H1 (cell line): ENCODE results near the gene DSCAM. TPM values are rescaled to one million over a fixed set of nuclear protein-coding genes. Genes with fewer than 3 reads are reported as not detected.

Source experiments
- CTCF ChIA-PET: fragments of 300-600 bp; sonication (Branson Sonifier 250); formaldehyde crosslinking; loops from one replicate; lab custom pipeline; 2021; ENCODE audit not compliant: partially characterized antibody; lab: Charles Lee
- POLR2A ChIA-PET: fragments of 300-600 bp; sonication (Branson Sonifier 250); formaldehyde crosslinking; loops from one replicate; lab custom pipeline; 2021; ENCODE audit warnings: inconsistent platforms; ENCODE audit not compliant: partially characterized antibody; lab: Charles Lee
- DNase-seq, 2 experiments: peaks; one replicate each; pipeline versions ENCODE4 v3.0.0 to v3.0.0-alpha.2; 2010 to 2022; ENCODE audit warnings: low spot score in 2 of 2, low read depth in 1 of 2, mixed read lengths in 1 of 2
- FAIRE-seq: peaks from 2 replicates; lab custom pipeline; 2011; peaks lifted over from hg19 to GRCh38; lab: Jason Lieb, UNC
- H2AFZ ChIP-seq: 2 replicates; pipeline ENCODE4 v1.8.1; 2012; ENCODE audit warnings: low read length, inconsistent platforms
- H2AK5ac ChIP-seq: 2 replicates; pipeline ENCODE4 v1.6.1; 2013; ENCODE audit warnings: low read depth, low read length
- H2BK120ac ChIP-seq: replicated peaks from 2 replicates; pipeline ENCODE3; 2013; ENCODE audit warnings: low read depth, low read length, inconsistent platforms
- H2BK12ac ChIP-seq: 2 replicates; pipeline ENCODE4 v1.6.1; 2013; ENCODE audit warnings: low read depth, low read length
- H2BK15ac ChIP-seq: 2 replicates; pipeline ENCODE4 v1.6.1; 2013; ENCODE audit warnings: low read length
- H2BK20ac ChIP-seq: 2 replicates; pipeline ENCODE4 v1.6.1; 2013; ENCODE audit warnings: low read length
- H2BK5ac ChIP-seq: 2 replicates; pipeline ENCODE4 v1.6.1; 2013; ENCODE audit warnings: low read depth, low read length
- H3K14ac ChIP-seq: 2 replicates; pipeline ENCODE4 v1.6.1; 2013; ENCODE audit warnings: inconsistent platforms; ENCODE audit not compliant: insufficient read length
- H3K18ac ChIP-seq: 2 replicates; pipeline ENCODE4 v1.6.1; 2013; ENCODE audit warnings: low read length; ENCODE audit errors: extremely low read depth
- H3K23ac ChIP-seq: 2 replicates; pipeline ENCODE4 v1.6.1; 2013; ENCODE audit warnings: inconsistent platforms; ENCODE audit not compliant: insufficient read length
- H3K23me2 ChIP-seq: 2 replicates; pipeline ENCODE4 v1.6.1; 2013; ENCODE audit warnings: low read depth, low read length
- H3K27ac ChIP-seq: 2 replicates; pipeline ENCODE4 v1.6.1; 2011; ENCODE audit warnings: low read depth, low read length, inconsistent platforms
- H3K27me3 ChIP-seq, 4 experiments: replicated peaks in 1 of 4; 1 replicate in 1 of 4; 2 replicates in 3 of 4; pipeline versions ENCODE4 v1.6.1 to v1.8.1; 2011 to 2013; ENCODE audit warnings: low read length in 3 of 4, mild to moderate bottlenecking in 3 of 4, inconsistent platforms in 2 of 4, mixed read lengths in 2 of 4, moderate library complexity in 1 of 4; ENCODE audit not compliant: control insufficient read depth in 3 of 4, insufficient read depth in 3 of 4; ENCODE audit errors: extremely low read depth in 1 of 4
- H3K36me3 ChIP-seq, 4 experiments: 2 replicates each; pipeline versions ENCODE4 v1.6.1 to v1.8.1; 2011 to 2013; ENCODE audit warnings: mild to moderate bottlenecking in 4 of 4, low read length in 3 of 4, moderate library complexity in 2 of 4, control low read depth in 1 of 4, inconsistent platforms in 1 of 4; ENCODE audit not compliant: insufficient read depth in 4 of 4, control insufficient read depth in 2 of 4
- H3K4ac ChIP-seq: replicated peaks from 2 replicates; pipeline ENCODE3; 2013; ENCODE audit warnings: low read length, low read depth, mixed read lengths, inconsistent platforms; ENCODE audit not compliant: insufficient read length
- H3K4me1 ChIP-seq, 4 experiments: replicated peaks in 1 of 4; 1 replicate in 1 of 4; 2 replicates in 3 of 4; pipeline versions ENCODE4 v1.6.1 to v1.8.1; 2011 to 2013; ENCODE audit warnings: low read length in 3 of 4, inconsistent platforms in 2 of 4, mixed read lengths in 1 of 4; ENCODE audit not compliant: insufficient read depth in 4 of 4, control insufficient read depth in 3 of 4
- H3K4me2 ChIP-seq, 2 experiments: 2 replicates each; pipeline versions ENCODE4 v1.6.1 to v1.8.1; 2011 to 2013; ENCODE audit warnings: low read depth in 2 of 2, low read length in 2 of 2, control low read depth in 1 of 2, inconsistent platforms in 1 of 2, mild to moderate bottlenecking in 1 of 2; ENCODE audit not compliant: insufficient read depth in 1 of 2
- H3K4me3 ChIP-seq, 4 experiments: fragments of 200-600, 300-600 bp in 1 of 4; sonication (generic), shearing (Covaris generic), sonication (Bioruptor Twin) in 1 of 4; 2 replicates each; pipeline versions ENCODE4 v1.5.1 to v1.8.1; 2011 to 2016; ENCODE audit warnings: low read length in 4 of 4, low read depth in 3 of 4, control low read depth in 2 of 4, inconsistent platforms in 2 of 4, mild to moderate bottlenecking in 2 of 4, mixed read lengths in 1 of 4, moderate library complexity in 1 of 4; ENCODE audit not compliant: insufficient read depth in 2 of 4; ENCODE audit errors: extremely low read depth in 1 of 4
- H3K56ac ChIP-seq: replicated peaks from 2 replicates; pipeline ENCODE3; 2013; ENCODE audit warnings: low read depth, mild to moderate bottlenecking, mixed read lengths, low read length, inconsistent platforms; ENCODE audit not compliant: insufficient read length
- H3K79me1 ChIP-seq: 2 replicates; pipeline ENCODE4 v1.6.1; 2013; ENCODE audit warnings: low read depth, low read length, control low read depth
- H3K79me2 ChIP-seq, 2 experiments: 2 replicates each; pipeline versions ENCODE4 v1.6.1 to v1.8.1; 2012 to 2013; ENCODE audit warnings: low read length in 2 of 2, mild to moderate bottlenecking in 2 of 2, inconsistent platforms in 1 of 2; ENCODE audit not compliant: insufficient read depth in 2 of 2, control insufficient read depth in 1 of 2
- H3K9ac ChIP-seq, 4 experiments: replicated peaks in 1 of 4; 1 replicate in 1 of 4; 2 replicates in 3 of 4; pipeline versions ENCODE4 v1.6.1 to v1.8.1; 2011 to 2013; ENCODE audit warnings: low read depth in 3 of 4, low read length in 3 of 4, control low read depth in 2 of 4, mild to moderate bottlenecking in 2 of 4, moderate library complexity in 2 of 4, inconsistent platforms in 1 of 4; ENCODE audit errors: extremely low read depth in 1 of 4
- H3K9me3 ChIP-seq, 2 experiments: 2 replicates each; pipeline versions ENCODE4 v1.6.1 to v1.8.1; 2012 to 2013; ENCODE audit warnings: mild to moderate bottlenecking in 2 of 2, moderate library complexity in 2 of 2, control low read depth in 1 of 2, inconsistent platforms in 1 of 2, low read depth in 1 of 2, low read length in 1 of 2, mixed read lengths in 1 of 2; ENCODE audit not compliant: insufficient read depth in 2 of 2
- H4K20me1 ChIP-seq, 2 experiments: replicated peaks in 1 of 2; 2 replicates each; pipeline versions ENCODE3 to v1.8.1; 2011 to 2013; ENCODE audit warnings: inconsistent platforms in 2 of 2, low read length in 2 of 2, mild to moderate bottlenecking in 1 of 2; ENCODE audit not compliant: insufficient read depth in 2 of 2, control insufficient read depth in 1 of 2
- H4K5ac ChIP-seq: 2 replicates; pipeline ENCODE4 v1.6.1; 2013; ENCODE audit warnings: low read length, low read depth, mixed read lengths, inconsistent platforms; ENCODE audit not compliant: insufficient read length
- H4K8ac ChIP-seq: 2 replicates; pipeline ENCODE4 v1.8.0; 2013; ENCODE audit warnings: mild to moderate bottlenecking, moderate library complexity, low read length, inconsistent platforms; ENCODE audit not compliant: insufficient read depth; ENCODE audit errors: extremely low read depth
- H4K91ac ChIP-seq: replicated peaks from 2 replicates; pipeline ENCODE3; 2013; ENCODE audit warnings: low read length, mixed read lengths, inconsistent platforms; ENCODE audit not compliant: insufficient read length
- CHD2 ChIP-seq: IDR thresholded peaks from 2 replicates; pipeline ENCODE4 v1.6.1; 2012; ENCODE audit warnings: low read length, improper control_type of control experiment
- CTBP2 ChIP-seq: IDR thresholded peaks from 2 replicates; pipeline ENCODE4 v1.7.0; 2011; ENCODE audit warnings: borderline replicate concordance, mild to moderate bottlenecking, moderate library complexity, mixed read lengths, low read length; ENCODE audit not compliant: insufficient read depth, insufficient read length
- FOSL1 ChIP-seq: IDR thresholded peaks from 2 replicates; pipeline ENCODE4 v1.6.1; 2011; ENCODE audit warnings: mild to moderate bottlenecking, low read depth, low read length, moderate library complexity; ENCODE audit not compliant: insufficient read depth
- HDAC6 ChIP-seq: IDR thresholded peaks from one replicate; pipeline ENCODE4 v1.7.1; 2012; ENCODE audit warnings: low read depth, mild to moderate bottlenecking, inconsistent platforms, low read length, moderate library complexity
- KDM5A ChIP-seq: fragments of 200-600 bp; IDR thresholded peaks from 2 replicates; pipeline ENCODE4 v1.7.1; 2012; ENCODE audit warnings: mild to moderate bottlenecking, low read length, inconsistent platforms, mixed read lengths
- MAFK ChIP-seq: IDR thresholded peaks from 2 replicates; pipeline ENCODE4 v1.6.1; 2012; ENCODE audit warnings: low read depth, mild to moderate bottlenecking, improper control_type of control experiment, low read length
- RAD21 ChIP-seq, 2 experiments: IDR thresholded peaks in 1 of 2; conservative IDR thresholded peaks in 1 of 2; 2 replicates each; pipeline ENCODE4 v1.6.1; 2011; ENCODE audit warnings: low read depth in 2 of 2, low read length in 2 of 2, improper control_type of control experiment in 1 of 2, inconsistent platforms in 1 of 2, mild to moderate bottlenecking in 1 of 2, moderate library complexity in 1 of 2
- RNF2 ChIP-seq: fragments of 200-900, 300-1000 bp; sonication (generic); IDR thresholded peaks from 2 replicates; pipeline ENCODE4 v1.7.1; 2016; ENCODE audit warnings: borderline replicate concordance, low read depth, mild to moderate bottlenecking, antibody characterized with exemption, low read length; ENCODE audit not compliant: poor library complexity, severe bottlenecking; ENCODE audit errors: missing control alignments
- SRF ChIP-seq: IDR thresholded peaks from 2 replicates; pipeline ENCODE4 v1.6.1; 2011; ENCODE audit warnings: mild to moderate bottlenecking, low read depth, low read length, moderate library complexity
- TAF1 ChIP-seq: IDR thresholded peaks from 2 replicates; pipeline ENCODE4 v1.6.1; 2011; ENCODE audit warnings: mild to moderate bottlenecking, low read depth, low read length
- USF2 ChIP-seq: IDR thresholded peaks from 2 replicates; pipeline ENCODE4 v1.6.1; 2011; ENCODE audit warnings: low read length, improper control_type of control experiment
- ZNF274 ChIP-seq: IDR thresholded peaks from 2 replicates; pipeline ENCODE4 v1.7.0; 2012; ENCODE audit warnings: low read length, borderline replicate concordance; ENCODE audit errors: extremely low read depth
- WGBS, 2 experiments: shearing (Covaris generic) in 1 of 2; methylation state at CpG; one replicate each; pipeline versions ENCODE4 v1.1.6 to v1.1.7; 2013 to 2015; ENCODE audit warnings: low lambda C conversion rate in 2 of 2, mixed read lengths in 2 of 2, inconsistent platforms in 1 of 2, low coverage in 1 of 2, missing lambda C conversion rate in 1 of 2; ENCODE audit not compliant: insufficient replicate concordance in 2 of 2, insufficient coverage in 1 of 2, insufficient read length in 1 of 2; ENCODE audit errors: extremely low coverage in 1 of 2, missing lambda C conversion rate in 1 of 2; 5-methylcytosine and 5-hydroxymethylcytosine counted together
- polyA plus RNA-seq, 7 experiments: library from polyadenylated mRNA; depleted of rRNA in 3 of 7; stranded (reverse) in 5 of 7; unstranded in 2 of 7; fragments of >200 nt in 5 of 7; fragments of 200-250 nt in 2 of 7; gene quantifications; 1 replicate in 5 of 7; 2 replicates in 1 of 7; 4 replicates in 1 of 7; pipeline versions ENCODE4 v1.2.1 to v1.2.3, GENCODE V29; 2011 to 2013; ENCODE audit warnings: missing spikeins in 2 of 7, mixed read lengths in 2 of 7
- total RNA-seq: library from RNA; stranded (reverse); fragmentation: NEBNext Ultra II Directional; extraction: Animal tissue kit (Norgen Biotek cat#: 25700); gene quantifications from 2 replicates; pipeline ENCODE4 v1.2.1, GENCODE V29; 2021

The DSCAM gene
- total and polyA plus RNA-seq, 2 of the 8 experiments (the other 6 are each of a cell fraction or from before 2014, with no cell fraction given): 0.02 to 0.15 TPM

GRCh38 chr21:40377135-40377534 lies 469.8 kb downstream of the DSCAM start:
- DNase-seq (no peak), FAIRE-seq (no peak)
- no peak overlapping the region for H3K9ac ChIP-seq
- no peaks in the 10 kb centered on the region for H3K9me3 ChIP-seq
- no peaks in the 10 kb centered on the region for H4K20me1 ChIP-seq
- H3K4me3 ChIP-seq: no peak overlapping the region
- no peak overlapping the region for H2BK5ac ChIP-seq
- H3K56ac ChIP-seq: no peak overlapping the region
- H2BK12ac ChIP-seq: no peak overlapping the region
- H3K4ac ChIP-seq: no peak overlapping the region
- no peak overlapping the region for H4K8ac ChIP-seq
- H2AFZ ChIP-seq: 0 out of 2 replicates have a peak overlapping the region, but pooled peaks have one; percentile 17
- no peaks in the 10 kb centered on the region for H3K36me3 ChIP-seq
- H3K27ac ChIP-seq: no peak overlapping the region
- H2AK5ac ChIP-seq: no peak overlapping the region
- ChIA-PET POLR2A (no interaction called here), CTCF (interaction anchor here (0.8 to 1.1 kb wide), 2 partner anchors 20 to 136 kb away, joined by 3 read pairs; no protein-coding TSS in a partner anchor)
- no peaks in the 10 kb centered on the region for H3K4me1 ChIP-seq
- no peak overlapping the region for H2BK120ac ChIP-seq
- no peak overlapping the region for H4K91ac ChIP-seq
- H3K14ac ChIP-seq: peak overlapping the region; percentile 26
- 90% methylated on average over 5 of the region's 5 CpGs; no CpG with 5 or more reads in 1 of the 2 experiments for WGBS, 2 experiments
- H3K27me3 ChIP-seq: no peaks in the 10 kb centered on the region; a peak in 1 of 7 replicates
- H3K18ac ChIP-seq: no peak overlapping the region
- no peak overlapping the region for H4K5ac ChIP-seq
- H2BK15ac ChIP-seq: no peak overlapping the region
- H3K23ac ChIP-seq: no peak overlapping the region
- no peaks in the 10 kb centered on the region for H3K79me1 ChIP-seq
- no peaks in the 10 kb centered on the region; the same call in 1 of the 2 replicates for H3K23me2 ChIP-seq
- H3K79me2 ChIP-seq: no peaks in the 10 kb centered on the region
- H3K4me2 ChIP-seq: no peak overlapping the region
- no peak overlapping the region for H2BK20ac ChIP-seq
- TF ChIP-seq MAFK: no peak
- TF ChIP-seq RAD21 (IDR thresholded peaks at IDR 0.05 in 1 of 2, conservative IDR thresholded peaks at IDR 0.05 in 1 of 2; ENCODE audit: low read depth in 2 of 2, low read length in 2 of 2): no peak
- no peak for TF ChIP-seq CHD2
- TF ChIP-seq TAF1: no peak
- TF ChIP-seq USF2: no peak
- TF ChIP-seq FOSL1: no peak
- no peak for TF ChIP-seq RNF2
- TF ChIP-seq SRF: no peak
- TF ChIP-seq ZNF274: no peak
- TF ChIP-seq KDM5A: no peak
- TF ChIP-seq HDAC6: no peak
- TF ChIP-seq CTBP2: no peak
